DMS114 treated with DMSO at 0.1 percent for 48 hours (cell line): ENCODE results near the gene RSPH9.

ENCODE experiments used
- DNase-seq: peaks from one replicate; lab custom pipeline; 2025; ENCODE audit not compliant: unreplicated experiment; lab: John Stamatoyannopoulos, UW

RSPH9 gene

GRCh38 chr6:43667245-43668150, 22.7 kb downstream of the RSPH9 start:
- peak; percentile 63 for DNase-seq

GRCh38 chr6:43668151-43669028, 23.6 kb downstream of the RSPH9 start:
- peak; percentile 40 for DNase-seq

GRCh38 chr6:43669050-43669921, 24.4 kb downstream of the RSPH9 start:
- no peak for DNase-seq

GRCh38 chr6:43669922-43670622, 25.2 kb downstream of the RSPH9 start:
- DNase-seq = no peak

- no peak for DNase-seq
These were observed 25.8 kb downstream of the RSPH9 start for GRCh38 chr6:43670623-43670986.

GRCh38 chr6:43671011-43671800, 26.4 kb downstream of the RSPH9 start:
- DNase-seq = no peak

GRCh38 chr6:43671801-43672690, 27.2 kb downstream of the RSPH9 start:
- DNase-seq = no peak

- no peak for DNase-seq
These were observed 28.7 kb downstream of the RSPH9 start for GRCh38 chr6:43673444-43674084.

GRCh38 chr6:43674291-43674690, 29.5 kb downstream of the RSPH9 start:
- no peak for DNase-seq

GRCh38 chr6:43674921-43675320, 30.1 kb downstream of the RSPH9 start:
- DNase-seq = no peak

GRCh38 chr6:43676962-43677606, 32.2 kb downstream of the RSPH9 start:
- DNase-seq = no peak

GRCh38 chr6:43677759-43678158, 32.9 kb downstream of the RSPH9 start:
- no peak for DNase-seq

- no peak for DNase-seq
These were observed 33.5 kb downstream of the RSPH9 start for GRCh38 chr6:43678341-43678740.

GRCh38 chr6:43679057-43679456, 34.2 kb downstream of the RSPH9 start:
- DNase-seq = no peak

GRCh38 chr6:43680308-43681200, 35.7 kb downstream of the RSPH9 start:
- no peak for DNase-seq

GRCh38 chr6:43681303-43681702, 36.5 kb downstream of the RSPH9 start:
- no peak for DNase-seq
